ENCODE measurements around the gene PRIMA1.
"Not testable (repeated sequence)": the region's sequence is repeated elsewhere in the genome, so short reads cannot be mapped to it uniquely, and the experiment has no call there.

The PRIMA1 gene

GRCh38 chr14:93788293-93788542 lies at the start of gene PRIMA1:
Gene PRIMA1 (minus strand): TSS chr14:93788485. CDS start chr14:93787718, 767 bp downstream.
- no peak for DNase-seq (ENCODE audit: low spot score)

GRCh38 chr14:93834699-93835371 lies 46.5 kb upstream of the PRIMA1 start:
- DNase-seq (ENCODE audit: low spot score): no peak

- DNase-seq (ENCODE audit: low spot score): no peak
Observed at GRCh38 chr14:93832665-93833064, 44.4 kb upstream of the PRIMA1 start.

- no peak for DNase-seq (ENCODE audit: low spot score)
Observed at GRCh38 chr14:93832081-93832480, 43.8 kb upstream of the PRIMA1 start.

GRCh38 chr14:93830753-93831461 lies 42.6 kb upstream of the PRIMA1 start:
- no peak for DNase-seq (ENCODE audit: low spot score)

GRCh38 chr14:93829839-93830481 lies 41.7 kb upstream of the PRIMA1 start:
- no peak for DNase-seq (ENCODE audit: low spot score)

- no peak for DNase-seq (ENCODE audit: low spot score)
Observed at GRCh38 chr14:93825235-93825553, 36.9 kb upstream of the PRIMA1 start.

- no peak for DNase-seq (ENCODE audit: low spot score)
Observed at GRCh38 chr14:93824518-93825234, 36.4 kb upstream of the PRIMA1 start.

GRCh38 chr14:93824076-93824475 lies 35.8 kb upstream of the PRIMA1 start:
- no peak for DNase-seq (ENCODE audit: low spot score)

GRCh38 chr14:93821051-93821450 lies 32.8 kb upstream of the PRIMA1 start:
- DNase-seq (ENCODE audit: low spot score): no peak

GRCh38 chr14:93818857-93819256 lies 30.6 kb upstream of the PRIMA1 start:
- DNase-seq (ENCODE audit: low spot score): no peak

- DNase-seq (ENCODE audit: low spot score): no peak
Observed at GRCh38 chr14:93811676-93812075, 23.4 kb upstream of the PRIMA1 start.

GRCh38 chr14:93811020-93811419 lies 22.7 kb upstream of the PRIMA1 start:
- DNase-seq (ENCODE audit: low spot score): no peak

GRCh38 chr14:93809491-93810420 lies 21.5 kb upstream of the PRIMA1 start:
- not testable (repeated sequence) for DNase-seq (ENCODE audit: low spot score)

GRCh38 chr14:93804654-93805053 lies 16.4 kb upstream of the PRIMA1 start:
- DNase-seq (ENCODE audit: low spot score): no peak

GRCh38 chr14:93803408-93804318 lies 15.4 kb upstream of the PRIMA1 start:
- DNase-seq (ENCODE audit: low spot score): no peak

GRCh38 chr14:93799989-93800921 lies 12.0 kb upstream of the PRIMA1 start:
- DNase-seq (ENCODE audit: low spot score): no peak

- no peak for DNase-seq (ENCODE audit: low spot score)
Observed at GRCh38 chr14:93799617-93799988, 11.3 kb upstream of the PRIMA1 start.

- no peak for DNase-seq (ENCODE audit: low spot score)
Observed at GRCh38 chr14:93797536-93797935, 9.3 kb upstream of the PRIMA1 start.

GRCh38 chr14:93797071-93797470 lies 8.8 kb upstream of the PRIMA1 start:
- no peak for DNase-seq (ENCODE audit: low spot score)
